Natural killer cell treated with Interleukin-12 subunit alpha and Interleukin-12 subunit beta and Interleukin-15 and Interleukin-18, amount 100 ng/mL, for 72 hours (primary cell): ENCODE results near the gene NUP188. TPM values are rescaled to one million over a fixed set of nuclear protein-coding genes. Genes with fewer than 3 reads are reported as not detected.
A peak's percentile ranks its signal among the peaks of the same experiment; 100 is the strongest.
"Not testable (repeated sequence)": the region's sequence is repeated elsewhere in the genome, so short reads cannot be mapped to it uniquely, and the experiment has no call there.

Experiments
- ATAC-seq, 2 donors: fragments of 150-1000 bp; cut with Tn5 transposase in 1 of 2; sonication (Bioruptor Pico), chemical (Tn5 transposase) in 1 of 2; 2 replicates each; pipeline ENCODE4 v1.10.0; 2021
- DNase-seq: peaks from one replicate; pipeline ENCODE4 v3.0.0; 2022; ENCODE audit warnings: low spot score
- H3K27ac Mint-ChIP-seq, 2 donors: 1 replicate in 1 of 2; 2 replicates in 1 of 2; pipeline ENCODE4 v1.8.0; 2022; ENCODE audit warnings: mixed read lengths in 2 of 2, mild to moderate bottlenecking in 1 of 2, moderate library complexity in 1 of 2
- H3K27me3 Mint-ChIP-seq, 2 donors: 1 replicate in 1 of 2; 2 replicates in 1 of 2; pipeline ENCODE4 v1.8.0; 2022; ENCODE audit warnings: mixed read lengths in 2 of 2
- H3K36me3 Mint-ChIP-seq: one replicate; pipeline ENCODE4 v1.8.0; 2022; ENCODE audit warnings: mixed read lengths
- H3K4me1 Mint-ChIP-seq, 2 donors: 1 replicate in 1 of 2; 2 replicates in 1 of 2; pipeline ENCODE4 v1.8.0; 2022; ENCODE audit warnings: low read depth in 2 of 2, mixed read lengths in 2 of 2, mild to moderate bottlenecking in 1 of 2
- H3K4me3 Mint-ChIP-seq: one replicate; pipeline ENCODE4 v1.8.0; 2022; ENCODE audit warnings: mixed read lengths
- H3K9me3 Mint-ChIP-seq: 2 replicates; pipeline ENCODE4 v1.8.0; 2022; ENCODE audit warnings: mixed read lengths
- total RNA-seq, 2 donors: library from RNA; stranded (reverse); gene quantifications; one replicate each; pipeline ENCODE4 v1.2.3, GENCODE V29; 2022

Gene NUP188
- total RNA-seq, 2 donors from 2014 or later = 103 to 143 TPM

- Mint-ChIP-seq H3K4me3 (peak overlapping the region; percentile 89), H3K36me3 (no peaks in the 10 kb centered on the region), H3K9me3 (no peaks in the 10 kb centered on the region), H3K27ac (peak overlapping the region in 1 of 2 donors; percentile 59), H3K27me3 (no peaks in the 10 kb centered on the region), H3K4me1 (peaks cover 6 to 13% of the 10 kb centered on the region in 2 donors)
- no peak for DNase-seq
- ATAC-seq = no peak
Measured at GRCh38 chr9:129027224-129027684, 79.8 kb downstream of the NUP188 start.

DNA sequence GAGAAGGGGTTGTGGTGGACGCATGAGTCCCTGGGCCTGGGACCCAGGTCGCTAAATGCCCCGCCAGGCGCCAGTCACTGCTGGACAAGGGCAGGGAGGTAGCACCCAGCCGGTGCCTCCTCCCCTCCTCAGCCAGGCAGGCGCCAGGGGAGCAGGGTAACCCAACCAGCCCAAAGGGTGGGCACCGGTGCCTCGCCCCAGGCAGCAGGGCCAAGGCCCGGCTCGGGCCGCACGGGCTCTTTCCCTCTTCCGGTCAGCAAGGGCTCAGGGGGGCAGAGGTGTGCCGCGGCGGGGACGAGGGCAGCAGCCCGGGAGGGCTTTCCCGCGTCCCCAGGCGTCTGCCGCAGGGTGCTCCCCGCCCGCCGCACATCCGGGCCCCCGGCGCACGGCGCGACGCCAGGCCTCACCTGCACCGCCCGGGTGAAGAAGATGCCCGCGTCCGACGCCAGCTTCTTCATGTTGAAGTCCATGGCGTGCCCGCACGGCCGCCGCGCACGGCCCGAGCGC is 80.2 kb downstream of the NUP188 start:
- peak; percentile 74 for DNase-seq
- H3K4me3 Mint-ChIP-seq = peak overlapping the region; percentile 89
- no peaks in the 10 kb centered on the region for H3K27me3 Mint-ChIP-seq
- H3K36me3 Mint-ChIP-seq = no peaks in the 10 kb centered on the region
- H3K4me1 Mint-ChIP-seq = peaks cover 6 to 10% of the 10 kb centered on the region in 2 donors
- ATAC-seq = peak; percentile 66 to 70
- H3K9me3 Mint-ChIP-seq = no peaks in the 10 kb centered on the region
- peak overlapping the region in 1 of 2 donors; percentile 59 for H3K27ac Mint-ChIP-seq

GRCh38 chr9:129028192-129028966 is 80.9 kb downstream of the NUP188 start, which contains the start of gene SH3GLB2:
Gene SH3GLB2, minus strand, starts transcription at chr9:129028331. Its CDS starts 177 bp downstream, at chr9:129028154.
- Mint-ChIP-seq H3K9me3 (no peaks in the 10 kb centered on the region), H3K4me1 (peaks cover 6 to 8% of the 10 kb centered on the region in 2 donors), H3K36me3 (no peaks in the 10 kb centered on the region), H3K4me3 (peak within 1 kb of the TSS; percentile 89), H3K27ac (peak within 1 kb of the TSS; percentile 57 to 59), H3K27me3 (no peaks in the 10 kb centered on the region)
- ATAC-seq = peak; percentile 96 to 98
- DNase-seq = peak; percentile 96

GRCh38 chr9:129030191-129030590 is 82.7 kb downstream of the NUP188 start:
- H3K9me3 Mint-ChIP-seq = no peaks in the 10 kb centered on the region
- no peak for DNase-seq
- peak overlapping the region in 1 of 2 donors; percentile 3 for H3K27ac Mint-ChIP-seq

DNA sequence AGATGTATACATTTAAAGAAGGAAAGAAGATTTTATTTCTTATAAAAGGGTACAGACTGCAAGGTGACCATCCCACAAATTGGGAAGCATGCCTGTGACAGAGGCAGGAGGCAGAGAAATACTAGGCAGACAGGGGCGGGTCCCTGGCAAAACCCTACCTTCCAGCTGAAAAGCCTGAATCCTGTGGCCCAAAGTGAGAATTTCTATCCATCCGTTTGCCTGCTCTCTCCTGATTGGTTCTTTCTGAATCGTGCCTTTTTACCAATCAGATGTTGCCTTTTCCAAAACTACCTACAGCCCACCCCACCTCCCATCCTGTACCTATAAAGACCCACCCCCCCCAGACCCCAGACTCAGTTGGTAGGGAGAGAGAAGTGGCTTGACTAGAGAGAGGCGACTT is 84.0 kb downstream of the NUP188 start:
- DNase-seq = no peak
- Mint-ChIP-seq H3K27ac (no peak overlapping the region), H3K4me1 (peaks cover 11 to 13% of the 10 kb centered on the region in 2 donors), H3K4me3 (no peak overlapping the region), H3K36me3 (no peaks in the 10 kb centered on the region), H3K27me3 (no peaks in the 10 kb centered on the region), H3K9me3 (no peaks in the 10 kb centered on the region)
- ATAC-seq = no peak

More at GRCh38 chr9:129030191-129030590, 82.7 kb downstream of the NUP188 start:
- H3K36me3 Mint-ChIP-seq = no peaks in the 10 kb centered on the region
- peaks cover 6 to 8% of the 10 kb centered on the region in 2 donors for H3K4me1 Mint-ChIP-seq
- ATAC-seq = no peak
- H3K27me3 Mint-ChIP-seq = no peaks in the 10 kb centered on the region
- H3K4me3 Mint-ChIP-seq = peak overlapping the region; percentile 12

- Mint-ChIP-seq H3K27ac (no peak overlapping the region), H3K9me3 (no peaks in the 10 kb centered on the region), H3K4me1 (peaks cover 12 to 17% of the 10 kb centered on the region in 2 donors), H3K36me3 (no peaks in the 10 kb centered on the region), H3K27me3 (no peaks in the 10 kb centered on the region), H3K4me3 (no peak overlapping the region)
- DNase-seq (no peak), ATAC-seq (no peak)
Measured at GRCh38 chr9:129032541-129033159, 85.2 kb downstream of the NUP188 start.

- Mint-ChIP-seq H3K27me3 (no peaks in the 10 kb centered on the region), H3K4me3 (no peak overlapping the region), H3K4me1 (peaks cover 17% of the 10 kb centered on the region in 2 donors), H3K36me3 (no peaks in the 10 kb centered on the region), H3K9me3 (no peaks in the 10 kb centered on the region), H3K27ac (no peak overlapping the region)
- ATAC-seq (no peak), DNase-seq (no peak)
Measured at GRCh38 chr9:129033216-129033615, 85.7 kb downstream of the NUP188 start.

DNA sequence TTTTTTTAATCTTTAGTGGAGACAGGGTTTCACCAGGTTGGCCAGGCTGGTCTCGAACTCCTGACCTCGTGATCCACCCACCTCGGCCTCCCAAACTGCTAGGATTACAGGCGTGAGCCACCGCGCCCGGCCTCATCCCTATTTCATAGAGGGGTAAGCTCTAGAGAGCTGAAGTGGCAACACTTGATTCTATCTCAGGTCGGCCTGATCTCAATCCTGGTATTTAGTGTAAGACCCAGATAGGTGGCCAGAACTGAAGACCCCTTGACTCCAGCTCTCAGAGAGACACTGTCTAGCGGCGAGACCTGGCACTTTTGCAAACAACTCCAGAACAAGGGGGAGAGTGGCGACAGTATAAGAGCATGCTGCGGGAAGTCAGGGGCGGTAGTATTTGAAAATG is 88.3 kb downstream of the NUP188 start:
- not testable (repeated sequence) for ATAC-seq

GRCh38 chr9:129036241-129036922 is 88.9 kb downstream of the NUP188 start, which contains the start of gene MIGA2:
Gene MIGA2, plus strand, starts transcription at chr9:129036626. Its CDS starts 3,969 bp downstream, at chr9:129040595.
- DNase-seq (peak; percentile 98), ATAC-seq (peak; percentile 100)
- H3K9me3 Mint-ChIP-seq = no peaks in the 10 kb centered on the region
- H3K27ac Mint-ChIP-seq = peak within 1 kb of the TSS; percentile 74 to 83
- H3K4me1 Mint-ChIP-seq = peaks cover 17 to 25% of the 10 kb centered on the region in 2 donors
- H3K4me3 Mint-ChIP-seq = peak within 1 kb of the TSS; percentile 95
- H3K27me3 Mint-ChIP-seq = no peaks in the 10 kb centered on the region
- no peaks in the 10 kb centered on the region for H3K36me3 Mint-ChIP-seq

More for the DNA sequence above, 88.3 kb downstream of the NUP188 start:
- Mint-ChIP-seq H3K4me1 (peaks cover 17 to 25% of the 10 kb centered on the region in 2 donors), H3K27ac (peak overlapping the region; percentile 74 to 83), H3K4me3 (peak overlapping the region; percentile 95)
- DNase-seq, H3K27me3 Mint-ChIP-seq, H3K9me3 Mint-ChIP-seq, H3K36me3 Mint-ChIP-seq: not testable (repeated sequence)

DNA sequence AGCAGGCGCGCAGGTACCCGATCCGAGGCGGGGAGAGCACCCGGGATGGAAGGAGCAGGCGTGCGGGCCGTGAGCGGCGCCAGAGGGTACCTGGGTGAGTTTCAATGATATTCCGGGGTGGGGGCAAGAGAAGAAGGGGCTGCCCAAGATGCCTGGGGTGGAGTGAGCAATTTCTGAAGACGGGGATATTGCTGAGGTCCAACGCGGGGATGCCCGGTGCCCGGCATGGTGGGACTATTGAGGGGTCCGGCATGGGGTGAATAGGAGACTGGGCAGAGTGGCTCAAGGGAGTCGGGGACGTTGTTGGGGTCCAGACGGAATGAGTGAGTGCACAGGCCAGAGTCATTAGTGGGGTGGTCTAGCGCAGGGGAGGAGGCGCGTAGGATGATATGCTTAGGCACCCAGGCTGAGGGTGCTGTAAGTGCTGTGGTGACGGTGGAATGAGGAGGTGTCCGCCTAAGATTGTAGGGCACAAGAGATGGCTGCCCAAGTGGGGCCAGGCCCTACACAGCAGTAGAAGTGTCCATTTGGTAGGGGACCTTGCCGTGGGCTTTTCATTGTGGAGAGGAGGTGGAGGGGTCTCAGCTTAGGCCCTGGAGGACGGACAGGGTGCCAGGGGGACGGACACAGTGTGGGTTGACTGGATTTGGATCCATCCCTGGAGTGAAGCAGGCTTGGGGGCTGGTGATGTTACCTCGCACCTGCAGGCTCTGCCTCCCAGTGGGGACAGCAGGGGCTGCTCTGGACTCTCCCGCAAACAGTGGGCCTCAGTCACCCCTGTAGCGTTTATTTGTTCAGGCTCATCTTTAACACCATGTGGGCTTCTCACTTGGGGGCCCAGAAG is 89.6 kb downstream of the NUP188 start:
- peaks cover 17 to 25% of the 10 kb centered on the region in 2 donors for H3K4me1 Mint-ChIP-seq
- H3K9me3 Mint-ChIP-seq = no peaks in the 10 kb centered on the region
- peak overlapping the region; percentile 95 for H3K4me3 Mint-ChIP-seq
- no peaks in the 10 kb centered on the region for H3K27me3 Mint-ChIP-seq
- DNase-seq = no peak
- no peak for ATAC-seq
- no peaks in the 10 kb centered on the region for H3K36me3 Mint-ChIP-seq
- peak overlapping the region; percentile 74 to 83 for H3K27ac Mint-ChIP-seq

DNA sequence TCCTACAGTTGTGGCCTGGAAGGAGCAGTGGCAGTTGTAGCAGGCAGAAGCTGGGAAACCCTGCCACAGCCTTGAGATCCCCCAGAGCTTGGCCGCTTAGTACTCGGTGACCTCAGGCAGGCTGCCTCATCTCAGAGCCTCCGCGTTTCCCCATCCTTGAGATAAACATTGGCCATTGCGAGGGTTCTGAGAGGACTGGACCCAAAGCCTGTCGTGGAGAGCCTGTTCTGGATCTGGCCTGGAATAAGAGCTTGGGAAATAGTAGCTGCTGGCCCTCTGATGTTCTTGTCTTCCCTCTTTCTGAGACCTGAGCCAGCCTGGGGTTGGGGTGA is 90.2 kb downstream of the NUP188 start:
- Mint-ChIP-seq H3K4me3 (peak overlapping the region; percentile 95), H3K27ac (peak overlapping the region in 1 of 2 donors; percentile 83)

GRCh38 chr9:129038109-129038852 is 90.8 kb downstream of the NUP188 start:
- H3K27me3 Mint-ChIP-seq = no peaks in the 10 kb centered on the region
- H3K4me3 Mint-ChIP-seq = peak overlapping the region; percentile 95
- H3K27ac Mint-ChIP-seq = no peak overlapping the region
- no peaks in the 10 kb centered on the region for H3K36me3 Mint-ChIP-seq
- ATAC-seq (no peak), DNase-seq (no peak)
- H3K4me1 Mint-ChIP-seq = peaks cover 17 to 25% of the 10 kb centered on the region in 2 donors
- no peaks in the 10 kb centered on the region for H3K9me3 Mint-ChIP-seq

More for the DNA sequence above, 90.2 kb downstream of the NUP188 start:
- Mint-ChIP-seq H3K9me3 (no peaks in the 10 kb centered on the region), H3K4me1 (peaks cover 17 to 25% of the 10 kb centered on the region in 2 donors), H3K36me3 (no peaks in the 10 kb centered on the region), H3K27me3 (no peaks in the 10 kb centered on the region)
- DNase-seq (no peak), ATAC-seq (no peak)
